ENCODE data around the gene COG7.
"Not testable (repeated sequence)": the region's sequence is repeated elsewhere in the genome, so short reads cannot be mapped to it uniquely, and the experiment has no call there.

The COG7 gene

DNA sequence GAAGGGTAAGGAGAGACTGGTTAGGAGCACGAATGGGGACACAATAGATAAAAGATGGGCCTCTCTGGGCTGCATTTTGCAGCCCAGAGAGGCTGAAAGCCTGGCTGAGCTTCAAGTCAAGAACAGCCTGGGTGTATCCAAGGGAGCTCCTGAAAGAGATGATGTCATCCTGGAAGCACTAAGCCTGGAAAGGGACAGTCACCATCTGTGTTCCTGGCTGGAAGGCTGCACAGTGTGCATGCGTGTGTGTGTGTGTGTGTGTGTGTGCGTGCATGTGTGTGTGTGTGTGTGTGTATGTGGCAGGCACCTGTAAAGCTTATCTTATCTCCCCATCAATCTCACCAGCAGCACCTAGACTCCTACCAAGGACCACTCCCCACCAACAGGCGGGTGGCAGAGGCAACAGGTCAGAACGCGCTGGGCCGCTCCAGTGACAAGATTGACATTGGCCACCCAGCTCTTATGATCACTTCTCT is 44.1 kb downstream of the COG7 start:
- DNase-seq (ENCODE audit: low read depth), result peak; percentile 64

DNA sequence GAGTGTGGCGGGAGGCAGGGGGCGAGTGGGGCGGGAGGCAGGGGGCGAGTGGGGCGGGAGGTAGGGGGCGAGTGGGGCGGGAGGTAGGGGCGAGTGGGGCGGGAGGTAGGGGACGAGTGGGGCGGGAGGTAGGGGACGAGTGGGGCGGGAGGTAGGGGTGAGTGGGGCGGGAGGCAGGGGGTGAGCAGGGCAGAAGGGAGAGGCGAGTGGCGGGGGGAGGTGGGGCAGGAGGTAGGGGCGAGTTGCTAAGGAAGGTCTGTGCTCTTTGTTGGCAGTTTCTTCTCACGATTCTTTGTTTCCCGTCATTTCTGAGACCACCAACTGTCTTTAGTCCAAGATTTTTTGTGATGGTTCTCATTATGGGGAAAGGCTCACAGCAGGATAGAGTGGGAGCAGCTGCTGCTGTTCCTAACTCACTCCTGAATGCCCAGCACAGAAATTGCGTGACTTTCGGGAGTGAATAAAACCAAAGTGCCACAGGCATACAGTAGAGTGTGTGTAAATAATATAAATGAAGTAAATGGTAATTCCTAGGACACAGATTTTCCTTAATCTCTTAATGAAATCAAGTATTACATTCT is 44.7 kb downstream of the COG7 start:
- DNase-seq (ENCODE audit: low read depth), result no peak

DNA sequence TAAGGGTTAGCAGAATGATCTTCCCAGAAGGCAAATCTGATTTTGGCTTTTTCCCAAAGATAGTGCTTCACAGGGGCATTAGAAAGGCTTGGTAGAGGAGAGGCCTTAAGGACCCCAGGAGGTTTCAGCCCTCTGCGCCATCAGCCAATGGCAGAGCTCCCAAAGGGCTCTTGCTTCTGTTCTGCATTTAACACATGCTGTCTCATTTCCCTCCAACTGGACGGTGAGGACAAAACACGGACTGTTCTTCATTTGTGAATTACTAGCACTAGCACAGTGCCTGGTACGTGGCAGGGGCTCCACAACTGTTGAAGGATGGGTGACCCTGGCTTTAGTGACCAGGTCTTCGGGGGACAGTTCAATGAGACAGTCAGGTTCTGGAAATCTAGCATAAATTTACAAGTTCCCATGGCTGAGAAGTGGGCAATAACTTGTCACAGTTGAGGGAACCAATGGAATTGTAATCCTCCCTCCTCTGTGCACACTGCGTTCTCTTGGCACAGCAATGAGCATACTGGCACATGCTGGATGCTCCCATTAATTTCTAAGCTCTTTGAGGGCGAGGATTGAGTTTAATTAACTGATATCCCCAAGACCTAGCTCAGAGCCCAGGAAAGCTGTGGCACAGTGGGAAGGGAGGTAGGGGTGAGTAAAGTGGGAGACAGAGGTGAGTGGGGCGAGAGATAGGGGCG is 45.4 kb downstream of the COG7 start:
- no peak for DNase-seq (ENCODE audit: low read depth)

DNA sequence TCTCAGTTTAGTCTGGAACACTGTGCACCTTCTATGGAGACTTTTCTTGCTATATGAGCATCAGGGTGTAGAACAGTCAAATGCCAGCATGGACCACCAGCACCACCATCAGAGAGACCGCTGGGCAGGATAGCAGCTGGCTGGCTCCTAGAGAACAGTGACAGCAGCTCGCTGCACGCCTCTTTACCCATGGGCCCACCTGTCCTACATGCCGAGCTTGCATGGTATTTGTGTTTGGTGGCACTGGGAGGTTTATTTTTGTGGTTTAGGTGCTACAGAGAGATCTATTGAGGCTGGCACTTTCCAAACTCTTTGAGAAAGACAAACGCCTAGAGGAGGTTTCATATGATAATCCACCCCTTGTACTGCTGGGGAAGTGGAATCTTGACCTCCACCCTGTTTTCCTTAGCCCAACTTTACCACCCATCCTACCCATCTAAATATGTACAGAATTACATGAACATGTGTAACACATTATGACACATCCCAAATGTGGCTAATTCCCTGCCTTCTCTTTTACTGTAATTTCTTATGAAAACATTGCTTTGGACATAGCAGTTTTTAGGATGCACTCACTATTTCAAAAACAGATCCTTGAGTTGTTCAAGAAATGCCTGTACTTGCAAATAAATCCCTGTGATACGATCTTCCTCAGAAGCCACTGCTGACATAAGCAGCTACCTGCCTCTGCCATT is 46.3 kb downstream of the COG7 start:
- DNase-seq (ENCODE audit: low read depth), result no peak

DNA sequence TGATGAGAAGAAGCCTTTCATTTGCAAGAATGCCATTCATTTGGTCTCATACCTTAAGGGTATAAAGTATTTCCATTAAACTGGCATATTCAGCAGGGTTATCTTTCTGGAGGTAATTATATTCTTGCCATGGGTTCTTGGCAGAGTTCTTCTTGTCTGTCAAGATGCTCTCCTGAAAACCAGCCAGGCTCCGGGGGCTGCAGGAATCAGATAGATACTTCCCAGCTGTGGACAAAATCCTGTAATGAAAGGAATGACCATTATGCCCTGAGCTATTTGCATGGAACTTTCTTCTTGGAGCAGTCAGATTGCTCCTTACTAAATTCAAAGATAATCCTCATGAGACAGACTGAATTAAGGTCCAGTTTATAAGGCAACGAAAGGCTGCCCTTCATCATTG is 47.0 kb downstream of the COG7 start:
- no peak for DNase-seq (ENCODE audit: low read depth)

DNA sequence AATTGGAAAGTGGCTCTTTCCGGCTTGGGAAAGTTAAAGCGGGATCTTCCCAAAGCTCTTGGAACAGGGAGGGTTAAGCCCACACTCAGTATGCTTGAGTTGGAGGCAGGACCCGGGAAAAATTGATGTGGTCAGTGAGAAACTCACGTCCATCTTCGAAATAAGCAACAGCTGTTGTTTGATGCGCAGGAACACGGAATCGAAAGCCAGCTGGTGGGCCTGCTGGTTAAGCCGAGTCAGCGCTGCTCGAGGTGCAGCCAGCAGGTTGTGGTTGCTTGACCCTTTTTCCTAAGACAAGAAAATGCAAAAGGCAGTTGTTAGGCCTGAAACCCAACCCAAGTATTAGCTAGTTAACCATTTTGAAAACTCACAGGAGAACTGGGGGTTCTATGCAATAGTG is 49.4 kb downstream of the COG7 start:
- no peak for DNase-seq (ENCODE audit: low read depth)

DNA sequence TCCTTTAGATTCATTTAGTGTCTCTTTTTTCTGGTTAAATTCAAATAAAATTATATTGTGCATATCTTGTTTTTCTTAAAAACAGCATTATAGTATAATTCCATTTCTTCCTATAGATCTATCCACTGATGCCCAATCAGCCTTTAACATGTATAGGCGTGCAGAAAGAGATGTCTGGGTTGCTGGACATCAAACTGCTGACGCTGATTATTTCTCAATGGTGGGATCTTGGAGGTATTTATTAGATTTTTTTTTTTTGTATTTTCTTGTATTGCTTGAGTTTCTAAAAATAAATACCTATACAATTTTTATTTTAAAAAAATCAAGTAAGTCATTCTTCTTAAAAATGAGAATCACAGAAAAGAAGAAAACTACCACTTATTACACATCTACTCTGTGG is 50.9 kb downstream of the COG7 start:
- DNase-seq (ENCODE audit: low read depth), result no peak

DNA sequence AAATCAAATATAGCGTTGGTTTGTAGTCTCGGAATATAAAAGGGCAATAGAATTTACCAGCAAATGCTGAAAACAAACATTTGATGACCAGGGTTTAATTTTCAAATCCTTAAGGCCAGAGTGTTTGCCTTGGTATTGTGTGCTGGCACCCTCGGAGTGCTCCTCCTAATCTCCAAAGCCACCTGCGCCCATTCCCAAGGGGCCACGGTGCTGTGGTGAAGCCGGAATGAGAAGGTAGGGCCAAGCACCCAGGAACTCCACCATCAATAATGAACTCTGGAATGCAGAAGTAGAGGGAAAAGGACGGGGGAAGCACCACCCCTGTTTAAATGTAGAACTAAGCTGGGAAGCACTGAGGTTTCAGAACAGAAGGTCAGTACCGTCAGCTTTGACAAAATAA is 51.9 kb downstream of the COG7 start:
- no peak for DNase-seq (ENCODE audit: low read depth)

DNA sequence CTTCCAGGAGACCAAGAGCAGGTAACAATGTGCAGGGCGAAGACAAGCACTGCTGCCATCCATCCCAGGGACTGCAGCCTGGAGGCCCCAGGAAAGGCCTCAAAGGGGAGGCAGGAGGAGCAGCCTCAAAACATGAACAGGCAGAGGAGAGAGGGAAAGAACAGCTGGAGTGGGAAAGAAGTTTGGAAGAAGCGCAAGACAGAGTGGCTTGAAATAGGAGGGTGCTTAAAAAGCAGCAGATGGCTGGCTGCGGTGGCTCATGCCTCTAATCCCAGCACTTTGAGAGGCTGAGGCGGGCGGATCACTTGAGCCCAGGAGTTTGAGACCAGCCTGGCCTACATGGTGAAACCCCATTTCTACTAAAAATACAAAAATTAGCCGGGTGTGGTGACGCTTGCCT is 52.5 kb downstream of the COG7 start:
- not testable (repeated sequence) for DNase-seq (ENCODE audit: low read depth)

DNA sequence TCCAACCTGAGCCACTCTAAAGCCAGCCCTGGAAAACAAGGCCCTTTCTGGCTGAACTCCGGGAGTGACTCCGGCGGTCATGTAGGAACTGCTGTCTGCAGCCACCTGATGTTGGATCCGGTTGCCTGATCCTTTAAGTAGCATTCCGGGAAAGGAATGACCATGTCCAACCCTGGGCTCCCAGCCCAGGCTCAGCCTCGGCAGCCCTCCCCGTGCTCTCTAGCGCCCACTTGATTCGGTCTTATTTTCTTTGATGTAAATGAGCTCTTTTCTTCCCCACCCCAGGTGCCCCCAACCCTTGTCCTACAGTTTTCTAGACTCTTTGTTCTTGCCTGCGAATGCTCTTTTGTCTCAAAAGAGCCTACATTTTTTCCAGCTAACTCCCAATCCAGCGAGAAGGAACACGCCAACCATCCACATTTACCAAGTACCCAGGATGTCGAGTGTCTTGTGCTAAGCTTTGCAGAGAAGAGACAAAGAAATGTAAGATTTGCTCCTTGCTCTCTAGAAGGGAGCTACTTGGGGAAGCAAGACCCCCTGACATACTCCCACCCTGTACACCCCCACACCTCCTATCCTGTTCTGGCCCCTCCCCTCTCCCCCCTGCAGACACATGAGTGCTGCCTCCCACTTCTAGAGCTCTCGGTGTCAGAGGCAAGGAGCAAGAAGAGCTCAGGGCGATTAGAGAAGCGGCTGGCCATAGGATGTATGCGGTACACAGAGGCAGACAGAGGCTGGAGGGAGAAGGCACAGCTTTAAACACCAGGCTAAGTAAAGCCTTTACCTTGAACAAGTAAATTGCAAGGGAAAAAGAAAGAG is 53.8 kb downstream of the COG7 start:
- no peak for DNase-seq (ENCODE audit: low read depth)

DNA sequence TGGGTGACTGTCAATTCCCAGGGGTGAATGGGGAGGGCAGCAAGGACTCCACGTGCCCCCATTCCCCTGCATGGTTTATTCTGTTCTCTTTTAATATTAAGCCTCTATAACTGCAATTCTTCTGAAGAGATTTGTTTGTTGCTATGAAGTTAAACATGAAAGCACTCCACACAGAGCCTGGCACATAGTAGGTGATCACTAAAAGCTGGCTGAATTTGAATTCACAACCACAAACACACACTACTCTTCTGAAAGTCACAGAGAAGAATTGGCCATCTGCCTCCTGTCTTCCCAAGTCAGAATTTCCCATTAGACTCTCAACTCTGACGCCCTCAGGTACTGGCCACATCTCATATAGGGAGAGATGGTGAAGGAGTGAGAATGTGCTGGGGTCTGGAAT is 55.5 kb downstream of the COG7 start:
- DNase-seq (ENCODE audit: low read depth), result no peak

DNA sequence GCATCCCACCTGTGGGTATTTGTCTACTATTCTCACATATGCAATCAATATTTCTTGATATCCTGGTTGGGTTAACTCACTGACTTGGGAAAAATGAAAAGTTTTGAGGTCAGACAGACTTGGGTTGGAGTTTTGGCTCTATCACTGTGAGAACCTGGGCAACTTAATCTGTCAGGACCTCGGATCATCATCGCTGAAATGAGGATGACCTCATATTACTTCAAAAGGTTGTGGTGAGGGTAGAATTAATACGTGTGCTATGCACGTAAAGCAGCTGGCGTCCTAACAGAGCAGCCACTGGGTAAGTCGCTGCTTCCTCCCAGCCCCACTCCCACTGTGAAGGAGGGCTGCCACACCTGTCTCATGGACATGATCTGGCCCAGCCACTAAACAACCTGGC is 57.3 kb downstream of the COG7 start:
- no peak for DNase-seq (ENCODE audit: low read depth)

DNA sequence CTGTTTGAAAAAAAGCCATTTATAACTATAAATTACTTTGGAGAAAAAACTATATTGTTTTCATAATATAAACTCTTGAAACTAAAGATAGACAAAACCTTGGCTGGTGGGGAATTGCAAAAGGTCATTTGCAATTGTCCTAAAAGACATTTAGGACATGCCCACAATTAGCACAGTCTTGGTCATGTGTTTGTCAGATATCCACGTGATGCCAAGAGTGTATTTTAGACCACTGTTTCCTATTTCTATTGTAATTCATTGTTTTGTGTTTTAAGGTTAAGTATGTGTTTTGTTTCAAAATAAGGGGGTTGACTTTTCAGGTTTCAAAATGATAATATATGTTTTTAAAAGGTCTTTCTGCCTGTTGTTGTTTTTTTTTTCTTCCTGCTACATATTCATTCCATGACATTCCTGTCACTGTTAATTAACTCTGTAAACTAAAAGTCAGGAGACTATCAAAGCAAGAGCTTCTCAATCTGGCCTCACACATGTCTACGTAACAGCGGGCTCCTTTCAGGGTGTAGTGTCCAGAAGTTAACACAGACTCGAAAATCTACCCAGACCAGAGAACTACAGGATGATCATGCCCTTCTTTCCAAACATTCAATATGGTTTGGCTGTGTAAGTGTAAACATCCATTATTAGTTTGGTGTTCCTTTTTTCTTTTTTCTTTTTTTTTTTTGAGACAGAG is 58.7 kb downstream of the COG7 start:
- DNase-seq (ENCODE audit: low read depth), result no peak

DNA sequence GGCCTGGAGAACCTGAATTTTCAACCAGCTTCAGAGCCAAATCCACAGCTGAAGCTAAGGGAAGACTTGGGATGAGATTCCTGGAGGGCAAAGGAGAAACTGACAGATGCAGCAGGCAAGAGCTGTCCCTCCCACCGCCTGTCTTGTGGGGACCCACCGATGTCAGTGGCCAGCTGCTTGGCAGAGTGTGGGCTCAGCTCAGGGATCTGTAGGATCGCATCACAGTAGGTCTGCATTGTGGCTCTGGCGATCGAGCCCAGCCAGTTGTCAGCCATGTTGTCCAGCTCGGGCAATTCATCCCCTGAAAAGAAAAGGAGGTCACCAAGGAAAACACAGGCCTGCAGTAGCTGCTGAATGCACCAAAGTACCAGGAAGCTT is 60.8 kb downstream of the COG7 start:
- no peak for DNase-seq (ENCODE audit: low read depth)

DNA sequence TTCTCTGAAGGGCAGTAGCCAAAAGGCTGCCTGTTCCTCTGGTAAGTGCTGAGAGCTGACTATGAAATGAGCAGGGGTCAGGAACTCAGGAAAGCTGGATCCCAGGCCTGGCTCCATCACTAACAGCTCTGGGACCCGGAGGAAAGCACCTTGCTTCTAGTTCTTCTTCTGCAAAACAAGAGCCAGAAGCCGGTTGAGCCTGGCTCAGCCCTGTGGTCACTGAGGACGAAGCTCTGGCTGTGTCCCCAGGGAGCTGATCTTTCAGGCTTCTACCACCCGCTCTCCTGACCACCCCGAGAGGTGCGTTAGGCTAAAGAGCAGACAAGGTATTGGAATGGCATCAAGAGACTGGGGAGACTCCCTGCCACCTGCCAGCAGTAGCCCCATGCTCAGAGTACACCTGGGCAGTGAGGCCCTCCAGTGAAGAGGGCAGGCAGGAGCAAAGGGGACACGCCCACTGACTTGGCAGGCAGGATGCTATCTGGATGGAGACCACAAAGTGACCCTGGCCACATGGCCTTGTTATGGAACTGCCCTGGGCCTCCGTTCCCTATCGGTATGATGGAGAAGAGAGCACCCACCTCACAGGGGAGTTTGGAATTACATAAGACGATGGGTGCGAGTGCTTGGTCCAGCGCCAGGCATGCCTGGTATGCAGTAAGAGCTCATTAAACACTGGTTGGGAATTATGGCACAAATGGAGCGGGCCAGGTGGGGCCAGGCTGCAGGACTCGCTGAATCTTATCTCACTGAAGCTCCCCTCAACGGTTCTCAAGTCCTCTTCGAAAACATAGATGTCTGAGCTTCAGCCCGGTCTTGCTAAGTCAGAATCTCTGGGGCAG is 61.4 kb downstream of the COG7 start:
- DNase-seq (ENCODE audit: low read depth), result no peak

DNA sequence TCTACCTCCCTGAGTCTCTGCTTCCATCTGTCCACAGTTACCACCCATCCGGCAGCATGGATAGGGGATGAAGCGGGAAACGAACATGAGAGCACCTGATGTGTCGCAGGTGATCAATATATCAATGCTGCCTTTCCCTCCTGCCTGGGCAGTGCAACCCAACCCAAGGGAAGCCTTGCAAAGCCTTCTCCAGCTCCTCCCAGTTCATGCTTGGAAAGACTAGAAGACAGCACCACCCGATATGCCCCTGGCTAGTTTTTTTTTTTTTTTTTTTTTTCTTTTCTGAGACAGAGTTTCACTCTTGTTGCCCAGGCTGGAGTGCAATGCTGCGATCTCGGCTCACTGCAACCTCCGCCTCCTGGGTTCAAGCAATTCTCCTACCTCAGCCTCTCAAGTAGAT is 63.1 kb downstream of the COG7 start:
- DNase-seq (ENCODE audit: low read depth), result not testable (repeated sequence)

DNA sequence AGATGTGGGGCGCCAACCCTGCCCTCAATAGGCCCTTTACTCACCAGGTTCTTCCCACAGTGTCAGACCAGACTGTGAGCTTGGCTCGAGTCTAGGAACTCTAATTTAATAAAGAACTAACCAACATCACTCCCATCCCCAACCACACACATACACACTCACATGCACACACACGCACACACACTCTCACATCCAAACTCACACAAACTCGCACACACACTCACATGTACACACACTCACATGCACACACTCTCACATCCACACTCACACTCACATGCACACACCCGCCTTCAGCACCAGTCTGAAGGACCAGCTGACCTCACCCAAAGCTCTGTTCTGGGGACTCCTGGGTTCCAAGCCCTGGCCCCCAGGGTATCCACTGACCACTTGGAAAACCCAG is 63.8 kb downstream of the COG7 start:
- DNase-seq (ENCODE audit: low read depth), result no peak

DNA sequence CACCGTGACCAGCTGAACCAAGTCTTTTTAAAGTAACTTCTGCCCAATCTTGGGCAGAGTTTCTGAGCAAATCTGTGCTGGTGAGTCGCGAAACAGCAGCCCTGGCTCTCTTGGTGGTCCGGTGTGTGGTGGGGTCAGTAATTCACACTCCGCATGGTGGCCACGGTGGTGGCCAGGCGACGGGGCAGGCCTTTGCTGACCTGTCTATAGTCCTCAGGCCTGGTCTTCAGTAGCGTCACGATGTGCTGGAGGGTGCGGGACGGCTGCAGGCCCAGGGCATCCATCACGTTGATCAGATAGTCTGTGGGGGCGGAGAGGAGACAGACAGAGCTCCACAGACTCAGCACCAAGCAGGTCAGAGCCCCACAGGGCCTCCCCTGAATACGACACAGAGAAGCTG is 64.2 kb downstream of the COG7 start:
- no peak for DNase-seq (ENCODE audit: low read depth)

DNA sequence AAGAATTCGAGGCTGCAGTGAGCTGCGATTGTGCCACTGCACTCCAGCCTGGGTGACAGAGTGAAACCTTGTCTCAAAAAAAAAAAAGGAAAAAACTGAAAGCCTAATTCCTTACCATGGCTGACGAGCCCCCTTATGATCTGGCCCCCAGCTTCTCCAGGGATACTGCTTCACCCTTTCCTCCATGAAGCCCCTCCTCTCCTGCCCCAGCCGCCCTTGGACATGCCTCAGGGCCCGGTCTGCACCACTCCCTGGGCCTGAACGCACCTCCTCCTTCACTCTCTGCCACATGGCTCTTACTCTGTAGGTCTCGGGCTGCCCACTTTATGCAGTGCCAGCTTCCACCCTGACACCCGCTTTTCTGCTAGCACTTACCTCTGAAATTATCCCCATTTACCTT is 65.3 kb downstream of the COG7 start:
- no peak for DNase-seq (ENCODE audit: low read depth)

DNA sequence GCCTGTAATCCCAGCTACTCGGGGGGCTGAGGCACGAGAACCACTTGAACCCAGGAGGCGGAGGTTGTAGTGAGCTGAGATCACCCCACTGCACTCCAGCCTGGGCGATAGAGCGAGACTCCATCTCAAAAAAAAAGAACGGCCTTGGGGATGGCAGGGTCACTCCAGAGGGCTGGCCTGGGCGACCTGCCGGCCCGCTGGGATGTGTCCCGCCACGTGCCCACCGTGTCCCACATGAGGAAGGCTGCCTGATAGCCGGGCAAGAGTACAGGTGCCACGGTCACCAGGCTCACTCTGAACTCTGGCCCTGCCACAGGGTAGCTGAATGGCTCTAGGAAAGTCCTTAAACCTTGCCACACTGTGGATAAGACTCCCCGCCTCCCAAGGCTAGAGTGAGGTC is 67.5 kb downstream of the COG7 start:
- no peak for DNase-seq (ENCODE audit: low read depth)

DNA sequence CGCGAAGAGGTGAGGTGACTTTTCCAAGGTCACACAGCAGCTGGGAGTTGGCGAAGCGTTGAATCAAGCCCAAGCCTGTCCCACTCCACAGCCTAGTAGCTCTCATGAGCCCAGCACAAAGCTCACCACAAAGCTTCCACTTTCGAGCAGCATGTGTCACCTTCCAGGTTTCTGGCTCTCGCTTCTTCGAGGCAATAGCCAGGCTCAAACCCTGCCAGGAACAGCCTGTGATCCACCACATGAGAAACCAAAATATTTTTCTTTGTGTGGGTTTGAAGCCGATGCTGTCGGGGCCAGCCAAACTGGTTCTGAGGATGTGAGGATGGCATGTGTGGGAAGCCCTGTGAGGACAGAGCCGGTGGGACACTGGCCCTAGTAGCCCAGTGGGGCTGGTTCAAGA is 68.1 kb downstream of the COG7 start:
- DNase-seq (ENCODE audit: low read depth), result no peak

Measured in GM04504 (cell line).